Measurements from ENCODE around the gene UROC1. TPM values are rescaled to one million over a fixed set of nuclear protein-coding genes. Genes with fewer than 3 reads are reported as not detected.

UROC1 gene
- total RNA-seq, 2 experiments from 2014 or later, result not detected

DNA sequence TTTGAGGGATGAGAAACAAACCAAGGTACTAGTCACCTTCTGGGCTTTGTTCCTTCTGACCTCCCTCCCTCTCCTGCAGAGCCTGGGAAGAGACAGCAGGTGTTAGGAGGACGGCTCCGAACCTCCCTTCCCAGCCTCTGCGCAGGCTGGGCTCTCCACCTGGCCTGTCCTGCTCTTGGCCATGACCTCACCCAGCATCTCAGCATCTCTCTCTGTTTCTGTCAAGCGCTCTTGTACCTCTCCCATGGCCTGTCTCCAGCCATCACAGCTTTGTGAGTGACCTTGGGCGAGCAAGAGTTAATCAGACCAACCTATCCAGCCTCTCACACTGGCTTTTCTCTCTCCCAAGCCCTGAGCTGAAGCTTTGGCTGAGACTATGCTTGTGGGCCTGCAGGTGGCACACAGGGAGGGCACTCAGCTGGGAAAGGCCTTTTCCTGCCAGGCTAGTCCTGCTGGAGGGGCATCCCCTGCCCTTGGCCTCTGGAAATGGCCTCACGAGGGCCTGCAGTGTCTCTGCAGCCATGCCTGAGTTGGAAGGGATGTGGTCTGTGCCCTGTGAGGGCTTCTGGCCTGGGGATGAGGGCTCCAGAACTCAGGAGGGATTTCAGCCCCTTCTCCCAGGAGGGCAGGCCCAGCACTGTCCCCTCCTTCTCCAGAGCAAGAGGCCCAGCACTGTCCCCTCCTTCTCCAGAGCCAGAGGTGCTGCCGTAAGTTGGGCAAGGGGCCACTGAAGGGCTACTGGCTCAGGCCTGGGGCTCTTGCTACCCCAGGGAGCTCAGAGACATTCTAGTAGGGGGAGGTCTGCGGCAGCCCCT is 8.5 kb upstream of the UROC1 start:
- CTCF ChIA-PET, result no interaction called here
- no peak for DNase-seq
- Mint-ChIP-seq H3K27me3 (peaks cover 15% of the 10 kb centered on the region), H3K27ac (no peak overlapping the region), H3K36me3 (no peaks in the 10 kb centered on the region), H3K4me1 (ENCODE audit: low read depth) (no peaks in the 10 kb centered on the region), H3K9me3 (no peaks in the 10 kb centered on the region), H3K4me3 (no peak overlapping the region)
- intact Hi-C loops (cut with micrococcal nuclease), result no loop called here
- POLR2A ChIA-PET, result no interaction called here

DNA sequence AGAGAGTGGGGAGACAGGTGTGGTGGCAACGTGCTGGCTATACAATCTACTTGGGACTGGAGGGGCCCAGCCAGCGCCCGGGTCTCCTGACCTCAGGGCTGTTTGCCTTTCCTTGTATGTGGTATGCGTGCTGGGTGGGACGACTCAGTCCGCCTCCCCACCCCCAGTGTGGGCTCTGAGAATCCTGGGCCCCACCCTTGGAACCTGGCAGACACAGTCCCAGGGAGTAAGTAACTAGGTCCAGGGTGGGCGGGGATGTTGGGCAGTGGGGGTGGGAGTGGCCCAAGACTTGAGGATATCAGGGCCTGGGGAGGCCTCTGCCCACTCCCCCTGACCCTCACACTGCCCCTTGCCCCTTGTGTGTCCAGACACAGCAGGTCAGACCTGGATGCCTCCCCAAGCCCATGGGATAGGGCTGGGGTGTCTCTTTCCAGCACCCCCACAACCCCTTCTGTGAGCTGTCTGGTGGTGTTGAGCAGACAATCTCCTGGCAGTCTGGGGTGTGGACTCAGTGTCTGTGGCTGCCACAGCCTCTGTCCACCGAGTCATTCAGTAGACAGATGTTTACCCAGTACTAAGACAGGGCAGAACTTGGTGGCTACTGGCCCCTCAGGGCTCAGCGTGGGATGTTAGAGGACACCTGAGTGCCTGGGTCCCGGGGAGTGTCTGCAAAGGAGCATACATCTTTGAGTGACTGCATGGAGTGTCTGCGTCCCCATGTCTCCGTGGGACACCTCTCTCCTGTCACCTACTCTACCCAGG is 7.7 kb upstream of the UROC1 start:
- Mint-ChIP-seq H3K4me3 (no peak overlapping the region), H3K4me1 (ENCODE audit: low read depth) (no peaks in the 10 kb centered on the region), H3K27ac (no peak overlapping the region), H3K9me3 (no peaks in the 10 kb centered on the region), H3K36me3 (no peaks in the 10 kb centered on the region), H3K27me3 (peaks cover 15% of the 10 kb centered on the region)
- ChIA-PET CTCF (no interaction called here), POLR2A (no interaction called here)
- intact Hi-C loops (cut with micrococcal nuclease), result no loop called here
- no peak for DNase-seq

DNA sequence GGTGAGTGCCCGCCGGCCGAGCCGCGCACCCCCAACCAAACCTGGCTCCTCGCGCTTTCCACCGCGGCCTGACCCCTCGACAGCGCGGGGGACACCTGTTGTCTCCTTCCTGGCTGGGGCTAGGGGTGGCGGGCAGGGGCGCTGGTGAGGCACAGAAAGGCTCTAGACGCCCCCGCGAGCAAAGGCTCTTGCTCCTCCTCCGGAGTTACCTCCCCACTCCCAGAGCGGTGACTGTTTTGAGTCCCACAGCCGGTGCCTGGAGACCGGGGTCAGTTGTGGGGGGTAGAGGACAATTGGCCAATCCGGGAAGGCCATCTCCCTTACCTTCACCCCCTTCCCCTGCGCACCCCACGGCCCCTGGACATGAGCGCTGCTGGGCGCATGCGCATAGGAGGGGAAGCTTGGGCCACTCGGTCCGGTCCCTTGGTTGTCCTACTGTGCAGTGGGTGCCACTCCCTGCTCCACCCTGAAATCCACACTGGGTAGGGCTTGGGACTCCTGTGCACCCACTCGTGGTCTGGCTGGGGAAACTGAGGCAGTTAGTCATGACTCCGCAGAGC is 6.9 kb upstream of the UROC1 start:
- ChIA-PET POLR2A (no interaction called here), CTCF (interaction anchor here (1.4 kb wide), 1 partner anchor 10 kb away, joined by 3 read pairs; no protein-coding TSS in a partner anchor)
- H3K27ac Mint-ChIP-seq, result no peak overlapping the region
- no peak overlapping the region for H3K4me3 Mint-ChIP-seq
- no peaks in the 10 kb centered on the region for H3K4me1 Mint-ChIP-seq (ENCODE audit: low read depth)
- DNase-seq, result no peak
- H3K9me3 Mint-ChIP-seq, result no peaks in the 10 kb centered on the region
- no peaks in the 10 kb centered on the region for H3K36me3 Mint-ChIP-seq
- intact Hi-C loops (cut with micrococcal nuclease), result no loop called here
- peaks cover 15% of the 10 kb centered on the region for H3K27me3 Mint-ChIP-seq

DNA sequence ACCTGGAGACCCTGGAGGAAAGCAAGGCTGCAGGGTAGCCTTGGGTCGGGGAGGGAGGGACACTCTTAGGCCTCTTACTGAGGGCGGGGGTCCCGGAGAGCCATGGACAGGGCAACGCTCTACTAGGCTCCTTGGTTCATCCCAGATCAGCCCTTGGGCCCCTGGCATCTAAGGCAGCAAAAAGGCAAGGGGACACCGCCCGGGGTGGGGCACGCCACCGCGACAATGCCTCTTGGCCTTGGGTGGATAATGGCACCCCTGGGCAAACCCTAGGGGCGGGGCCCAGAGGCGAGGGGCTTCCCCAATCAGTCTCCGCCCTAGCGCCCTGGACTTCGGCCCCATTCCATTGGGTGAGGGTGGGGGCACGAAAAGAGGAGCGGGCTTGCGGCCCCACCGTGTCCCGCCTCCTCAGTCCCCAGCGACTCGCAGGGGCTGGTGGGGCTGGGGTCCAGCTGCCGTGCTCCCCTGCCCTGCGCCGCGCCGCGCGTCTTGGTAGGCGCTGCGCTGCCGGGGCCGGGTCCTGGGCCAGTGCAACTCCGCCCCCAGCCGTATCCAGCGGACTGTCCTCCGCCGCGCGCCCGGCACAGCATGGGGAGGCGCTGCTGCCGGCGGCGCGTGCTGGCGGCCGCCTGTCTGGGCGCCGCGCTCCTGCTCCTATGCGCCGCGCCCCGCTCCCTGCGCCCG is 6.3 kb upstream of the UROC1 start, which contains the start of gene CHST13:
CHST13 (plus strand) TSS at position 411 of the 684 bp plus-strand sequence; CDS start at position 589, 178 bp downstream.
- DNase-seq, result no peak
- Mint-ChIP-seq H3K27ac (no peak within 1 kb of the TSS), H3K4me3 (no peak within 1 kb of the TSS), H3K27me3 (peaks cover 15% of the 10 kb centered on the region), H3K36me3 (no peaks in the 10 kb centered on the region), H3K4me1 (ENCODE audit: low read depth) (no peaks in the 10 kb centered on the region), H3K9me3 (no peaks in the 10 kb centered on the region)
- ChIA-PET POLR2A (no interaction called here), CTCF (interaction anchor here (0.7 to 3.0 kb wide), 6 partner anchors 10 to 1023 kb away, joined by 3 to 25 read pairs (median 4); no protein-coding TSS in a partner anchor)
- intact Hi-C loops (cut with micrococcal nuclease), result no loop called here

DNA sequence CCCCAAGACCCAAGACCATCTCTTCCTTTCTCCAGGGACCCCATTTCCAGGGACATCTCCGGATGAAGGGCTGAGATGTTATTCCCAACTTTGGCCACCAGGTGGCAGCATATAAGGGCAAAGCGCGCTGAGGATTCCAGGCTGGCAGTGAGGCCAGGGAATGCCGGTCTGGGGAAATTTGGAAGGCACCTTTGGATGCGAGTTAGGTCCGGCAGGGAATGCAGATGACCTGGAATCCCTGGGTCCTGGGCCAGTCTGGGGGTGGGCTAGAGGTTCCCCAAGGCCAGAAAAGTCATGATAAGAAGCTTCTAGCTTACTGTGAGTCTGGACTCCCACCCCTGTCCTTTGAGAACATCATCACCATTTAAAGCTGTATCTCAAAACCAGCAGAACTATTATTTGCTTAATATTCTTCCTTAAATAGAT is 4.8 kb upstream of the UROC1 start:
- ChIA-PET CTCF (interaction anchor here (0.6 to 3.0 kb wide), 22 partner anchors 9 to 1027 kb away, joined by 3 to 25 read pairs (median 4); partner anchors contain the start of gene ZXDC), POLR2A (no interaction called here)
- peaks cover 15% of the 10 kb centered on the region for H3K27me3 Mint-ChIP-seq
- intact Hi-C loops (cut with micrococcal nuclease), result loop anchor here (1.0 kb wide), 1 partner anchor 1022 kb away; no protein-coding TSS in a partner anchor
- peak; percentile 43 for DNase-seq
- H3K27ac Mint-ChIP-seq, result no peak overlapping the region
- H3K4me1 Mint-ChIP-seq (ENCODE audit: low read depth), result no peaks in the 10 kb centered on the region
- H3K36me3 Mint-ChIP-seq, result no peaks in the 10 kb centered on the region
- no peak overlapping the region for H3K4me3 Mint-ChIP-seq
- H3K9me3 Mint-ChIP-seq, result no peaks in the 10 kb centered on the region

GRCh38 chr3:126521122-126521891 is 3.7 kb upstream of the UROC1 start:
- POLR2A ChIA-PET, result no interaction called here
- H3K27me3 Mint-ChIP-seq, result peaks cover 15% of the 10 kb centered on the region
- no peak for DNase-seq
- no peak overlapping the region for H3K4me3 Mint-ChIP-seq
- no peaks in the 10 kb centered on the region for H3K4me1 Mint-ChIP-seq (ENCODE audit: low read depth)
- no peaks in the 10 kb centered on the region for H3K9me3 Mint-ChIP-seq
- no peaks in the 10 kb centered on the region for H3K36me3 Mint-ChIP-seq
- H3K27ac Mint-ChIP-seq, result no peak overlapping the region
- intact Hi-C loops (cut with micrococcal nuclease), result no loop called here
- CTCF ChIA-PET, result interaction anchor here (0.6 to 3.0 kb wide), 4 partner anchors 9 to 1025 kb away, joined by 3 to 25 read pairs (median 9); no protein-coding TSS in a partner anchor

GRCh38 chr3:126519506-126520455 is 2.2 kb upstream of the UROC1 start:
- Mint-ChIP-seq H3K9me3 (no peaks in the 10 kb centered on the region), H3K27ac (no peak overlapping the region), H3K27me3 (peaks cover 11% of the 10 kb centered on the region), H3K36me3 (no peaks in the 10 kb centered on the region), H3K4me3 (no peak overlapping the region), H3K4me1 (ENCODE audit: low read depth) (no peaks in the 10 kb centered on the region)
- no peak for DNase-seq
- intact Hi-C loops (cut with micrococcal nuclease), result no loop called here
- CTCF ChIA-PET, result no interaction called here
- POLR2A ChIA-PET, result no interaction called here

DNA sequence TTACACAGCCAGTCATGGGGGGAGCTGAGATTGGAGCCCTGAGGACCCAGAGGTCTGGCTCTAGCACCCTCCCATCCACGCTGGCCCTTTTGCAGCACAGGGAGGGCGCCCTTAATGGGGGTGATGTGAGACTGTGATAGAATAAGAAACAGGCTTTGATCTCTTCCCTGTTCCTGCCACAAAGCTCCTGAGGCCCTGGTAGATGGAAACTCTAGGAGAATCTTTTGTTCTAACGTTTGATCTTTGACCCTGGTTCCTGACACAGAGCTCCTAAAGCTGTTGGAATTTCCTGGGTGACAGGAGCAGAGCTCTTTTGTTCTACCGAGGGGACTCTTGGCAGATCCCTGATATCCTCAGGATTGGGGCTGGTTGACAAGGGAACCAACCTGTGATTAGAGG is 1.2 kb upstream of the UROC1 start:
- Mint-ChIP-seq H3K4me3 (no peak overlapping the region), H3K4me1 (ENCODE audit: low read depth) (no peaks in the 10 kb centered on the region), H3K36me3 (no peaks in the 10 kb centered on the region), H3K27me3 (peaks cover 7% of the 10 kb centered on the region), H3K9me3 (no peaks in the 10 kb centered on the region), H3K27ac (no peak overlapping the region)
- CTCF ChIA-PET, result no interaction called here
- POLR2A ChIA-PET, result no interaction called here
- intact Hi-C loops (cut with micrococcal nuclease), result no loop called here
- DNase-seq, result no peak

GRCh38 chr3:126517986-126518778 is 609 bp upstream of the UROC1 start:
- H3K27ac Mint-ChIP-seq, result no peak overlapping the region
- no peaks in the 10 kb centered on the region for H3K36me3 Mint-ChIP-seq
- no peaks in the 10 kb centered on the region for H3K4me1 Mint-ChIP-seq (ENCODE audit: low read depth)
- H3K4me3 Mint-ChIP-seq, result no peak overlapping the region
- H3K27me3 Mint-ChIP-seq, result peaks cover 3% of the 10 kb centered on the region
- POLR2A ChIA-PET, result no interaction called here
- H3K9me3 Mint-ChIP-seq, result no peaks in the 10 kb centered on the region
- intact Hi-C loops (cut with micrococcal nuclease), result no loop called here
- CTCF ChIA-PET, result no interaction called here
- no peak for DNase-seq

- H3K27ac Mint-ChIP-seq, result no peak overlapping the region
- no peaks in the 10 kb centered on the region for H3K27me3 Mint-ChIP-seq
- no peak for DNase-seq
- no peaks in the 10 kb centered on the region for H3K9me3 Mint-ChIP-seq
- CTCF ChIA-PET, result no interaction called here
- POLR2A ChIA-PET, result no interaction called here
- H3K4me3 Mint-ChIP-seq, result no peak overlapping the region
- H3K4me1 Mint-ChIP-seq (ENCODE audit: low read depth), result no peaks in the 10 kb centered on the region
- no peaks in the 10 kb centered on the region for H3K36me3 Mint-ChIP-seq
- intact Hi-C loops (cut with micrococcal nuclease), result no loop called here
These were observed 660 bp downstream of the UROC1 start for GRCh38 chr3:126516936-126517290.
